Endothelial cell (in vitro differentiated cells): ENCODE measurements around the gene ATRNL1. TPM values are rescaled to one million over a fixed set of nuclear protein-coding genes. Genes with fewer than 3 reads are reported as not detected.

Experiments used
- DNase-seq: peaks from one replicate; pipeline ENCODE4 v3.0.0; 2021; ENCODE audit warnings: low spot score
- H3K27ac Mint-ChIP-seq: one replicate; pipeline ENCODE4 v1.8.0; 2021; ENCODE audit warnings: mixed read lengths, inconsistent platforms; ENCODE audit not compliant: unreplicated experiment
- H3K27me3 Mint-ChIP-seq: one replicate; pipeline ENCODE4 v1.8.0; 2021; ENCODE audit warnings: mild to moderate bottlenecking, moderate library complexity, mixed read lengths, inconsistent platforms; ENCODE audit not compliant: unreplicated experiment
- H3K36me3 Mint-ChIP-seq: one replicate; pipeline ENCODE4 v1.8.0; 2021; ENCODE audit warnings: mild to moderate bottlenecking, low read depth, mixed read lengths, inconsistent platforms; ENCODE audit not compliant: unreplicated experiment
- H3K4me1 Mint-ChIP-seq: one replicate; pipeline ENCODE4 v1.8.0; 2021; ENCODE audit warnings: mild to moderate bottlenecking, mixed read lengths, inconsistent platforms; ENCODE audit not compliant: unreplicated experiment
- H3K4me3 Mint-ChIP-seq: one replicate; pipeline ENCODE4 v1.8.0; 2021; ENCODE audit warnings: mild to moderate bottlenecking, mixed read lengths, inconsistent platforms; ENCODE audit not compliant: unreplicated experiment
- H3K9me3 Mint-ChIP-seq: one replicate; pipeline ENCODE4 v1.8.0; 2021; ENCODE audit warnings: mixed read lengths, inconsistent platforms; ENCODE audit not compliant: unreplicated experiment
- total RNA-seq: library from RNA; stranded (reverse); fragmentation: NEBNext Ultra II Directional; extraction: Animal tissue kit (Norgen Biotek cat#: 25700); gene quantifications from one replicate; pipeline ENCODE4 v1.2.1, GENCODE V29; 2021; ENCODE audit not compliant: unreplicated experiment
- TF ChIP-seq, protein P1 (sequence below): fragments of 200-600 bp; sonication (generic); IDR thresholded peaks from one replicate; pipeline ENCODE4 v1.5.0; 2021; ENCODE audit warnings: antibody characterized with exemption; ENCODE audit not compliant: unreplicated experiment

ATRNL1 gene
- total RNA-seq, 1 donor from 2014 or later = 32.5 TPM

DNA sequence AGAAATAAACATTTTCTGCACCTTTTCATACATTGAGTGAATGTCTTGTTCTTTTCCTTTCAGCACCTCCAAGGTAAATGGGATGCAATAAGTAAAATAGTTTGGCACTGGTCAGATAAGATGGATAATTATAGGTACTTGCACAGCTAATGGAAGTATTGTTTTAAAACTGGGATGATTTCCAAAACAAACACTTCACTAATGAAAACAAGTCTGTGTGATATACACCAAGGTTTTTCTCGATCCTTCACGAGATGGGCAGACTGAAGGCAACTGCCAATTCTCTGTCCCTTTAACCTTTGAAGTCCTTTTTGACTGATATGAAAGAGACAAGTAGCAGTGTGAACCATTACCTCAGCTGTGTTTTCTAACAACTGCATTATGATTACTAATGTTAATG lies 756.0 kb downstream of the ATRNL1 start:
- DNase-seq = no peak
- Mint-ChIP-seq H3K27ac (no peak overlapping the region), H3K27me3 (no peaks in the 10 kb centered on the region)

GRCh38 chr10:115850666-115851065 lies 757.5 kb downstream of the ATRNL1 start:
- H3K27ac Mint-ChIP-seq = no peak overlapping the region
- no peaks in the 10 kb centered on the region for H3K4me1 Mint-ChIP-seq
- no peak for DNase-seq
- TF ChIP-seq, protein P1, sequence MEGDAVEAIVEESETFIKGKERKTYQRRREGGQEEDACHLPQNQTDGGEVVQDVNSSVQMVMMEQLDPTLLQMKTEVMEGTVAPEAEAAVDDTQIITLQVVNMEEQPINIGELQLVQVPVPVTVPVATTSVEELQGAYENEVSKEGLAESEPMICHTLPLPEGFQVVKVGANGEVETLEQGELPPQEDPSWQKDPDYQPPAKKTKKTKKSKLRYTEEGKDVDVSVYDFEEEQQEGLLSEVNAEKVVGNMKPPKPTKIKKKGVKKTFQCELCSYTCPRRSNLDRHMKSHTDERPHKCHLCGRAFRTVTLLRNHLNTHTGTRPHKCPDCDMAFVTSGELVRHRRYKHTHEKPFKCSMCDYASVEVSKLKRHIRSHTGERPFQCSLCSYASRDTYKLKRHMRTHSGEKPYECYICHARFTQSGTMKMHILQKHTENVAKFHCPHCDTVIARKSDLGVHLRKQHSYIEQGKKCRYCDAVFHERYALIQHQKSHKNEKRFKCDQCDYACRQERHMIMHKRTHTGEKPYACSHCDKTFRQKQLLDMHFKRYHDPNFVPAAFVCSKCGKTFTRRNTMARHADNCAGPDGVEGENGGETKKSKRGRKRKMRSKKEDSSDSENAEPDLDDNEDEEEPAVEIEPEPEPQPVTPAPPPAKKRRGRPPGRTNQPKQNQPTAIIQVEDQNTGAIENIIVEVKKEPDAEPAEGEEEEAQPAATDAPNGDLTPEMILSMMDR = no peak
- H3K9me3 Mint-ChIP-seq = no peaks in the 10 kb centered on the region
- H3K4me3 Mint-ChIP-seq = no peak overlapping the region
- no peaks in the 10 kb centered on the region for H3K27me3 Mint-ChIP-seq
- no peaks in the 10 kb centered on the region for H3K36me3 Mint-ChIP-seq

More for the DNA sequence above, 756.0 kb downstream of the ATRNL1 start:
- no peaks in the 10 kb centered on the region for H3K36me3 Mint-ChIP-seq
- H3K4me1 Mint-ChIP-seq = no peaks in the 10 kb centered on the region
- H3K9me3 Mint-ChIP-seq = no peaks in the 10 kb centered on the region
- TF ChIP-seq, protein P1 = no peak
- H3K4me3 Mint-ChIP-seq = no peak overlapping the region

DNA sequence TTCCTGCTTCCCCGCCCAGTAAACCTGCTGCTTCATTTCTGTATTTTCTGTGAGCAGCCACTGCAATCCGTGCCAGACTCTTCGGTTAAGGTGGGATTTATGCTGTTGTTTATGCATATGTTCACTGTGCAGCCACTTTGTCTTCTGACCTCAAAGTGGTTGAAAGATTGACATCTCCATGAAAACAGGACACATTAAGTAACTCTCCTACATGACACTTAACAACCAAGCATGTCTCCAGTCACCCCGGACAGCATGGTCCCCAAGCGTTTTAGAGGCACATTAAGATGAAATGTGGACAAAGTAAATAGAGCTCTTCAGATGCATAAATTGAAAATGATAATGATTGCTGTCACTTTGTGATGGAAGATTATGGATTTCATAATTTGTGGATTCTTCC lies 758.5 kb downstream of the ATRNL1 start:
- Mint-ChIP-seq H3K27me3 (no peaks in the 10 kb centered on the region), H3K27ac (no peak overlapping the region)

GRCh38 chr10:115854740-115855435 lies 761.7 kb downstream of the ATRNL1 start:
- TF ChIP-seq, protein P1 = no peak
- H3K9me3 Mint-ChIP-seq = no peaks in the 10 kb centered on the region
- no peak for DNase-seq
- no peak overlapping the region for H3K27ac Mint-ChIP-seq
- H3K4me3 Mint-ChIP-seq = no peak overlapping the region
- no peaks in the 10 kb centered on the region for H3K27me3 Mint-ChIP-seq
- no peaks in the 10 kb centered on the region for H3K36me3 Mint-ChIP-seq
- H3K4me1 Mint-ChIP-seq = no peaks in the 10 kb centered on the region

More for the DNA sequence above, 758.5 kb downstream of the ATRNL1 start:
- Mint-ChIP-seq H3K4me3 (no peak overlapping the region), H3K36me3 (no peaks in the 10 kb centered on the region), H3K9me3 (no peaks in the 10 kb centered on the region), H3K4me1 (no peaks in the 10 kb centered on the region)
- DNase-seq = no peak
- TF ChIP-seq, protein P1 = no peak

GRCh38 chr10:115856580-115856979 lies 763.4 kb downstream of the ATRNL1 start:
- Mint-ChIP-seq H3K27me3 (no peaks in the 10 kb centered on the region), H3K4me3 (no peak overlapping the region), H3K27ac (no peak overlapping the region), H3K36me3 (no peaks in the 10 kb centered on the region), H3K4me1 (no peaks in the 10 kb centered on the region), H3K9me3 (no peaks in the 10 kb centered on the region)
- TF ChIP-seq, protein P1 = no peak
- no peak for DNase-seq
